ENCODE results near the gene B3GNT7. TPM values are rescaled to one million over a fixed set of nuclear protein-coding genes. Genes with fewer than 3 reads are reported as not detected.
"Not testable (repeated sequence)": the region's sequence is repeated elsewhere in the genome, so short reads cannot be mapped to it uniquely, and the experiment has no call there.

The B3GNT7 gene
- total RNA-seq, 2 donors from 2014 or later = 244 to 258 TPM

- H3K9me3 ChIP-seq = no peaks in the 10 kb centered on the region
- H3K27ac ChIP-seq = peak overlapping the region; percentile 60
- peaks cover 9% of the 10 kb centered on the region for H3K4me1 ChIP-seq
- intact Hi-C loops (cut with DNase I) = loop anchor here (5.0 kb wide), 1 partner anchor 101 kb away; no protein-coding TSS in a partner anchor
- peak; percentile 28 for DNase-seq
- H3K27me3 ChIP-seq = no peaks in the 10 kb centered on the region
- peak overlapping the region; percentile 77 for H3K4me3 ChIP-seq
- peaks cover 7% of the 10 kb centered on the region for H3K36me3 ChIP-seq
- H3K9ac ChIP-seq (ENCODE audit: low read depth in 2 of 2, low read length in 2 of 2) = no peak overlapping the region
- no peak for TF ChIP-seq CTCF (IDR thresholded peaks at IDR 0.05)
Measured at GRCh38 chr2:231397928-231398294, 2.4 kb downstream of the B3GNT7 start.

GRCh38 chr2:231398585-231398984, 3.1 kb downstream of the B3GNT7 start:
- intact Hi-C loops (cut with DNase I) = loop anchor here (5.0 kb wide), 1 partner anchor 101 kb away; no protein-coding TSS in a partner anchor
- H3K4me3 ChIP-seq = peak overlapping the region; percentile 77
- TF ChIP-seq CTCF (IDR thresholded peaks at IDR 0.05) = no peak
- no peaks in the 10 kb centered on the region for H3K9me3 ChIP-seq
- DNase-seq = peak; percentile 18
- H3K9ac ChIP-seq (ENCODE audit: low read depth in 2 of 2, low read length in 2 of 2) = peak overlapping the region in 1 of 2 donors; percentile 38
- H3K36me3 ChIP-seq = peaks cover 7% of the 10 kb centered on the region
- H3K27ac ChIP-seq = no peak overlapping the region
- H3K27me3 ChIP-seq = no peaks in the 10 kb centered on the region
- peaks cover 9% of the 10 kb centered on the region for H3K4me1 ChIP-seq

GRCh38 chr2:231399046-231399852, 3.7 kb downstream of the B3GNT7 start:
- peaks cover 7% of the 10 kb centered on the region for H3K36me3 ChIP-seq
- H3K27me3 ChIP-seq = no peaks in the 10 kb centered on the region
- H3K27ac ChIP-seq = peak overlapping the region; percentile 27
- H3K4me1 ChIP-seq = peaks cover 9% of the 10 kb centered on the region
- H3K9ac ChIP-seq (ENCODE audit: low read depth in 2 of 2, low read length in 2 of 2) = peak overlapping the region; percentile 7 to 62
- TF ChIP-seq CTCF (IDR thresholded peaks at IDR 0.05) = no peak
- no peaks in the 10 kb centered on the region for H3K9me3 ChIP-seq
- peak overlapping the region; percentile 77 for H3K4me3 ChIP-seq
- intact Hi-C loops (cut with DNase I) = loop anchor here (5.0 kb wide), 1 partner anchor 102 kb away; no protein-coding TSS in a partner anchor
- peak; percentile 23 for DNase-seq

- H3K27me3 ChIP-seq = no peaks in the 10 kb centered on the region
- peak overlapping the region; percentile 62 for H3K9ac ChIP-seq (ENCODE audit: low read depth in 2 of 2, low read length in 2 of 2)
- DNase-seq = peak; percentile 55
- TF ChIP-seq CTCF (IDR thresholded peaks at IDR 0.05) = no peak
- H3K4me3 ChIP-seq = no peak overlapping the region
- intact Hi-C loops (cut with DNase I) = loop anchor here (5.0 kb wide), 1 partner anchor 103 kb away; no protein-coding TSS in a partner anchor
- H3K9me3 ChIP-seq = no peaks in the 10 kb centered on the region
- peaks cover 7% of the 10 kb centered on the region for H3K36me3 ChIP-seq
- H3K27ac ChIP-seq = peak overlapping the region; percentile 39
- H3K4me1 ChIP-seq = peaks cover 9% of the 10 kb centered on the region
Measured at GRCh38 chr2:231399853-231400680, 4.6 kb downstream of the B3GNT7 start.

- H3K9me3 ChIP-seq; H3K4me1 ChIP-seq; H3K36me3 ChIP-seq; H3K4me3 ChIP-seq; H3K27me3 ChIP-seq; intact Hi-C loops (cut with DNase I); DNase-seq: not testable (repeated sequence)
- Histone ChIP-seq H3K27ac (peak overlapping the region; percentile 39), H3K9ac (ENCODE audit: low read depth in 2 of 2, low read length in 2 of 2) (peak overlapping the region; percentile 62)
Measured at GRCh38 chr2:231400681-231401080, 5.2 kb downstream of the B3GNT7 start.

GRCh38 chr2:231401101-231401500, 5.6 kb downstream of the B3GNT7 start:
- H3K9me3 ChIP-seq; H3K27ac ChIP-seq; H3K4me3 ChIP-seq; H3K9ac ChIP-seq (ENCODE audit: low read depth in 2 of 2, low read length in 2 of 2); H3K4me1 ChIP-seq; H3K36me3 ChIP-seq; intact Hi-C loops (cut with DNase I); H3K27me3 ChIP-seq: not testable (repeated sequence)
- DNase-seq = peak; percentile 17

GRCh38 chr2:231403421-231404182, 8.1 kb downstream of the B3GNT7 start:
- H3K9ac ChIP-seq (ENCODE audit: low read depth in 2 of 2, low read length in 2 of 2); intact Hi-C loops (cut with DNase I); H3K4me1 ChIP-seq; H3K36me3 ChIP-seq; H3K4me3 ChIP-seq; H3K27me3 ChIP-seq; H3K9me3 ChIP-seq: not testable (repeated sequence)
- DNase-seq = peak; percentile 22
- H3K27ac ChIP-seq = peak overlapping the region; percentile 41

- DNase-seq; intact Hi-C loops (cut with DNase I); H3K9me3 ChIP-seq; H3K27ac ChIP-seq; H3K9ac ChIP-seq (ENCODE audit: low read depth in 2 of 2, low read length in 2 of 2); H3K36me3 ChIP-seq; H3K27me3 ChIP-seq; H3K4me1 ChIP-seq; H3K4me3 ChIP-seq: not testable (repeated sequence)
Measured at GRCh38 chr2:231404183-231404578, 8.7 kb downstream of the B3GNT7 start.

Data from colonic mucosa (tissue), 4 donors.